SU-DHL-6 (cell line): ENCODE data around the gene SLC6A13.
"Not testable (repeated sequence)": the region's sequence is repeated elsewhere in the genome, so short reads cannot be mapped to it uniquely, and the experiment has no call there.

ENCODE experiments used
- CTCF ChIP-seq: fragments of 200-600 bp; sonication (generic); IDR thresholded peaks from one replicate; pipeline ENCODE4 v1.5.1; 2017; ENCODE audit warnings: antibody characterized with exemption, mild to moderate bottlenecking, low read length, moderate library complexity; ENCODE audit not compliant: insufficient read depth, poor library complexity, severe bottlenecking
- EZH2phosphoT487 ChIP-seq: fragments of 200-600 bp; sonication (generic), shearing (Covaris generic); conservative IDR thresholded peaks from 2 replicates; pipeline ENCODE4 v1.6.1; 2018; ENCODE audit warnings: mild to moderate bottlenecking, antibody characterized with exemption, low read length, moderate library complexity, mixed read lengths

DNA sequence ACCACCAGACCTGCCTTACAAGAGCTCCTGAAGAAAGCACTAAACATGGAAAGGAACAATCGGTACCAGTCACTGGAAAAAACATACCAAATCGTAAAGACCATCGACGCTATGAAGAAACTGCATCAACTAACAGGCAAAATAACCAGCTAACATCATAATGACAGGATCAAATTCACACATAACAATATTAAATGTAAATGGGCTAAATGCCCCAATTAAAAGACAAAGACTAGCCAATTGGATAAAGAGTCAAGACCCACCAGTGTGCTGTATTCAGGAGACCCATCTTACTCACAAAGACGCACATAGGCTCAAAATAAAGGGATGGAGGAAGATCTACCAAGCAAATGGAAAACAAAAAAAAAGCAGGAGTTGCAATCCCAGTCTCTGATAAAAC is 36.9 kb upstream of the SLC6A13 start:
- not testable (repeated sequence) for TF ChIP-seq EZH2phosphoT487, CTCF
